ENCODE measurements around the gene HS3ST2.

The HS3ST2 gene

GRCh38 chr16:22799113-22799512 lies 14.8 kb upstream of the HS3ST2 start:
- ChIA-PET CTCF (no interaction called here), POLR2A (no interaction called here)
- TF ChIP-seq ARNT (IDR thresholded peaks at IDR 0.05), result no peak
- TF ChIP-seq ZNF384 (IDR thresholded peaks at IDR 0.05), result no peak
- TF ChIP-seq, protein P1, sequence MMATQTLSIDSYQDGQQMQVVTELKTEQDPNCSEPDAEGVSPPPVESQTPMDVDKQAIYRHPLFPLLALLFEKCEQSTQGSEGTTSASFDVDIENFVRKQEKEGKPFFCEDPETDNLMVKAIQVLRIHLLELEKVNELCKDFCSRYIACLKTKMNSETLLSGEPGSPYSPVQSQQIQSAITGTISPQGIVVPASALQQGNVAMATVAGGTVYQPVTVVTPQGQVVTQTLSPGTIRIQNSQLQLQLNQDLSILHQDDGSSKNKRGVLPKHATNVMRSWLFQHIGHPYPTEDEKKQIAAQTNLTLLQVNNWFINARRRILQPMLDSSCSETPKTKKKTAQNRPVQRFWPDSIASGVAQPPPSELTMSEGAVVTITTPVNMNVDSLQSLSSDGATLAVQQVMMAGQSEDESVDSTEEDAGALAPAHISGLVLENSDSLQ (IDR thresholded peaks at IDR 0.05), result no peak
- TF ChIP-seq FOXK2 (IDR thresholded peaks at IDR 0.05), result no peak
- TF ChIP-seq SUZ12 (IDR thresholded peaks at IDR 0.05), result no peak
- TF ChIP-seq FOXM1 (IDR thresholded peaks at IDR 0.05; ENCODE audit: borderline replicate concordance), result no peak
- no peak for TF ChIP-seq NFRKB (IDR thresholded peaks at IDR 0.05)
- no peak for TF ChIP-seq BHLHE40 (IDR thresholded peaks at IDR 0.05; ENCODE audit: borderline replicate concordance)
- TF ChIP-seq CTBP1 (IDR thresholded peaks at IDR 0.05; ENCODE audit: borderline replicate concordance), result no peak
- TF ChIP-seq HDGF (IDR thresholded peaks at IDR 0.05; ENCODE audit: borderline replicate concordance), result no peak
- no peak for TF ChIP-seq FOXA1 (IDR thresholded peaks at IDR 0.05)
- TF ChIP-seq ELF4 (IDR thresholded peaks at IDR 0.05), result no peak
- no peak for TF ChIP-seq TARDBP (IDR thresholded peaks at IDR 0.05)
- no peak for TF ChIP-seq LEF1 (IDR thresholded peaks at IDR 0.05; ENCODE audit: borderline replicate concordance)
- DNase-seq (ENCODE audit: extremely low spot score), result no peak

- no peak for DNase-seq (ENCODE audit: extremely low spot score)
- TF ChIP-seq ARNT (IDR thresholded peaks at IDR 0.05), result no peak
- TF ChIP-seq L3MBTL2 (conservative IDR thresholded peaks at IDR 0.05), result no peak
- TF ChIP-seq BHLHE40 (IDR thresholded peaks at IDR 0.05; ENCODE audit: borderline replicate concordance), result no peak
- TF ChIP-seq ELF4 (IDR thresholded peaks at IDR 0.05), result no peak
- no peak for TF ChIP-seq FOXK2 (IDR thresholded peaks at IDR 0.05)
- TF ChIP-seq SUZ12 (IDR thresholded peaks at IDR 0.05), result no peak
- TF ChIP-seq SP1 (IDR thresholded peaks at IDR 0.05), result no peak
- TF ChIP-seq FOXM1 (IDR thresholded peaks at IDR 0.05; ENCODE audit: borderline replicate concordance), result no peak
- TF ChIP-seq TARDBP (IDR thresholded peaks at IDR 0.05), result no peak
- TF ChIP-seq, protein P1 (IDR thresholded peaks at IDR 0.05), result no peak
- no peak for TF ChIP-seq NFRKB (IDR thresholded peaks at IDR 0.05)
- no peak for TF ChIP-seq FOXA1 (IDR thresholded peaks at IDR 0.05)
- TF ChIP-seq CTBP1 (IDR thresholded peaks at IDR 0.05; ENCODE audit: borderline replicate concordance), result no peak
- no peak for TF ChIP-seq LEF1 (IDR thresholded peaks at IDR 0.05; ENCODE audit: borderline replicate concordance)
- TF ChIP-seq HDGF (IDR thresholded peaks at IDR 0.05; ENCODE audit: borderline replicate concordance), result no peak
- TF ChIP-seq ZNF384 (IDR thresholded peaks at IDR 0.05), result no peak
- CTCF ChIA-PET, result no interaction called here
- POLR2A ChIA-PET, result no interaction called here
These were observed 9.1 kb upstream of the HS3ST2 start for GRCh38 chr16:22804893-22805292.

GRCh38 chr16:22805326-22805725 lies 8.6 kb upstream of the HS3ST2 start:
- no peak for DNase-seq (ENCODE audit: extremely low spot score)
- ChIA-PET CTCF (no interaction called here), POLR2A (no interaction called here)
- TF ChIP-seq L3MBTL2 (conservative IDR thresholded peaks at IDR 0.05) (no peak), TARDBP (IDR thresholded peaks at IDR 0.05) (no peak), BHLHE40 (IDR thresholded peaks at IDR 0.05; ENCODE audit: borderline replicate concordance) (no peak), SUZ12 (IDR thresholded peaks at IDR 0.05) (no peak), SP1 (IDR thresholded peaks at IDR 0.05) (no peak), FOXA1 (IDR thresholded peaks at IDR 0.05) (no peak), ELF4 (IDR thresholded peaks at IDR 0.05) (no peak), FOXK2 (IDR thresholded peaks at IDR 0.05) (no peak), FOXM1 (IDR thresholded peaks at IDR 0.05; ENCODE audit: borderline replicate concordance) (no peak), LEF1 (IDR thresholded peaks at IDR 0.05; ENCODE audit: borderline replicate concordance) (no peak), ZNF384 (IDR thresholded peaks at IDR 0.05) (no peak), ARNT (IDR thresholded peaks at IDR 0.05) (no peak), CTBP1 (IDR thresholded peaks at IDR 0.05; ENCODE audit: borderline replicate concordance) (no peak), NFRKB (IDR thresholded peaks at IDR 0.05) (no peak), HDGF (IDR thresholded peaks at IDR 0.05; ENCODE audit: borderline replicate concordance) (no peak)
- TF ChIP-seq, protein P1 (IDR thresholded peaks at IDR 0.05), result no peak

DNA sequence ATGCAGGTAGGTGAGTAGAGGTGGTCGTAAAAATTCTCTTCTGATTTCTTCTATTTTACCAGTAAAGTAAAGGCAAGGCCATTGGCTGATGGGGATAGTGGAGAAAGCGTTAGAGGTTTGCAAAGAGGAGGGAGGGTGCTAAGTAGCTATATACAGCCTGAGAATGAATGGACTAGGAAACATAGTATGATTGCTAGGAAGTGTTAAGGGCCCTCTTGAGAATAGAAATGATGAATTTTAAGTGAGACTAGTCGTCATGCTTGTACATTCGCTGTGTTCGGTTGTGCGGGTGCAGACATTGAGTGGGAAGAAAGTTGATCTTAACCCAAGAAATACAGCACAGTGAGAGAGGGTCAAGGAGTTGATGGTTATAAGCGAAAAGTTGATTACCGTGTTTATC lies 7.2 kb upstream of the HS3ST2 start:
- TF ChIP-seq SUZ12 (IDR thresholded peaks at IDR 0.05) (no peak), FOXM1 (IDR thresholded peaks at IDR 0.05; ENCODE audit: borderline replicate concordance) (no peak), ARNT (IDR thresholded peaks at IDR 0.05) (no peak), ELF4 (IDR thresholded peaks at IDR 0.05) (no peak), FOXA1 (IDR thresholded peaks at IDR 0.05) (no peak), FOXK2 (IDR thresholded peaks at IDR 0.05) (no peak), HDGF (IDR thresholded peaks at IDR 0.05; ENCODE audit: borderline replicate concordance) (no peak), L3MBTL2 (conservative IDR thresholded peaks at IDR 0.05) (no peak), SP1 (IDR thresholded peaks at IDR 0.05) (no peak)

GRCh38 chr16:22810226-22810625 lies 3.7 kb upstream of the HS3ST2 start:
- POLR2A ChIA-PET, result no interaction called here
- CTCF ChIA-PET, result interaction anchor here (0.6 kb wide), 1 partner anchor 108 kb away, joined by 3 read pairs; no protein-coding TSS in a partner anchor
- DNase-seq (ENCODE audit: extremely low spot score), result no peak
- no peak for TF ChIP-seq SP1 (IDR thresholded peaks at IDR 0.05)
- TF ChIP-seq SUZ12 (IDR thresholded peaks at IDR 0.05), result no peak
- TF ChIP-seq ARNT (IDR thresholded peaks at IDR 0.05), result no peak
- no peak for TF ChIP-seq L3MBTL2 (conservative IDR thresholded peaks at IDR 0.05)
- TF ChIP-seq TARDBP (IDR thresholded peaks at IDR 0.05), result no peak
- TF ChIP-seq FOXA1 (IDR thresholded peaks at IDR 0.05), result no peak
- no peak for TF ChIP-seq LEF1 (IDR thresholded peaks at IDR 0.05; ENCODE audit: borderline replicate concordance)

More for the DNA sequence above, 7.2 kb upstream of the HS3ST2 start:
- ChIA-PET CTCF (no interaction called here), POLR2A (no interaction called here)
- DNase-seq (ENCODE audit: extremely low spot score), result no peak

DNA sequence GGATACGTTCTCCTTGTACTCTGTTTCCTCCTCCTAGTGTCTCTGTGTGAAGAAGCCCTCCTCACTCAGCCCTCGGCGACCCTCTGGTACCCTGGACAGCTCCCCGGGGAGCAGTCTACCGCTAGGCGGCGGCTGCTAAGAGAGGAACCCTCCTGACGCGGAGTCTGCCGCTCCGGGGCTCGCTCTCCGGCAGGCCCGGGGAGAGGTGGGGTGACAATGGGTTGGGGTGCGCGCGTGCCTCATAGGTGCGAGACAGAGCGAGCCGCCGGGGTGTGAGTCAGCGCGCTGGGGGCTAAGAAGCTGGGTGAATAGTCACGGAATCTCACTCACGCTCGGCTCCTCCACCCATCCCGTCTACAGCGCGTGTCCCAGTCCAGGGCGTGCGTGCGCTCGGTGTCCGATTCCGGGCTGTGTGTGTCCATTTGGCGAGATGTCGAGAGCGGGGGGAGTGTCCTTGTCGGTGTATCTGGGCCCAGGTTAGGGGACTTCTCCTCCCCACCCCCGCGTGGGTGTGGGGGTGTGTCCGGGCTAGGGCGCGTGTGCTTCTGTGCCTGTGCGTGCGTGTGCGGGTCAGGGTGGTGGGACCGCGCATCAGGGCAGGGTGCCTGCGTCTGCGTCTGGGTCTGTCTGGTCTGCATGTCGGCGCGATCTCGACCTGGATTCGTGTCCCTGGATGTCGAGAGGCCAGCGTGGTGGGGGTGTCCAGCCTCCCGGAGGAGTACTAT lies 577 bp upstream of the HS3ST2 start:
- ChIA-PET CTCF (interaction anchor here (0.6 to 1.0 kb wide), 4 partner anchors 10 to 130 kb away, joined by 3 to 5 read pairs (median 4); no protein-coding TSS in a partner anchor), POLR2A (no interaction called here)
- TF ChIP-seq CTBP1 (IDR thresholded peaks at IDR 0.05; ENCODE audit: borderline replicate concordance) (no peak), ELF4 (IDR thresholded peaks at IDR 0.05) (no peak), LEF1 (IDR thresholded peaks at IDR 0.05; ENCODE audit: borderline replicate concordance) (no peak), FOXK2 (IDR thresholded peaks at IDR 0.05) (no peak), ZNF384 (IDR thresholded peaks at IDR 0.05) (no peak), FOXM1 (IDR thresholded peaks at IDR 0.05; ENCODE audit: borderline replicate concordance) (no peak), HDGF (IDR thresholded peaks at IDR 0.05; ENCODE audit: borderline replicate concordance) (no peak), ARNT (IDR thresholded peaks at IDR 0.05) (no peak), SP1 (IDR thresholded peaks at IDR 0.05) (no peak), TARDBP (IDR thresholded peaks at IDR 0.05) (no peak), FOXA1 (IDR thresholded peaks at IDR 0.05) (no peak), L3MBTL2 (conservative IDR thresholded peaks at IDR 0.05) (no peak), NFRKB (IDR thresholded peaks at IDR 0.05) (no peak), BHLHE40 (IDR thresholded peaks at IDR 0.05; ENCODE audit: borderline replicate concordance) (no peak), SUZ12 (IDR thresholded peaks at IDR 0.05) (no peak)
- TF ChIP-seq, protein P1 (IDR thresholded peaks at IDR 0.05), result no peak
- DNase-seq (ENCODE audit: extremely low spot score), result peak; percentile 71

Measured in HEK293T (cell line).